Tibial nerve (tissue), 4 donors: ENCODE measurements around the gene FAXC.

ENCODE experiments used
- EP300 ChIP-seq, 2 donors: sonication (generic); formaldehyde crosslinking; IDR thresholded peaks; one replicate each; pipeline ENCODE4 v1.6.1; 2017; ENCODE audit warnings: antibody characterized with exemption in 2 of 2, mild to moderate bottlenecking in 1 of 2
- POLR2A ChIP-seq, 2 donors: fragments of 450-650 bp; IDR thresholded peaks; one replicate each; pipeline ENCODE4 v1.6.1; 2017; ENCODE audit warnings: antibody characterized with exemption in 2 of 2, mild to moderate bottlenecking in 2 of 2, moderate library complexity in 2 of 2
- TF ChIP-seq, protein P1 (sequence below), 5 experiments: fragments of 200-600 bp in 3 of 5; fragments of 450-650 bp in 2 of 5; sonication (generic) in 3 of 5; IDR thresholded peaks; one replicate each; pipeline ENCODE4 v1.5.1; 2016 to 2019; ENCODE audit warnings: antibody characterized with exemption in 5 of 5, mild to moderate bottlenecking in 3 of 5, moderate library complexity in 2 of 5

DNA sequence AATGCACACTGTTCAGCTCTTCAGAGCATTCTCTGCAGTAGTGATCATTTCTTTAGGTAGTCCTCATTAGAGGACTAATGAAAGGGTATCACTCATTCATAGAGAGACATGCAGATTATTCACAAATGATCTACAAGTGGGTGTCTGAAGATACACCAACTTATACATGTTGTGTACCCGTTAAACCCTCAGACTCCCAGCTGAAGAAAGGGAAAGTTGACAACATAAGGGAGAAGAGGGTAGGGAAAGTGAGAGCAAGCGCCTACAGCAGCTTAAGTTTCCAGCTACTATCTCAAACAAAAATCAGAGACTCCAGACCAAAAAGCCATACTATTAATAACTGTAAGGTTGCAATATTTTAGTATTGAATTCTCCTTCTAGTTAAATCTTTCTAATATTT lies 37.1 kb downstream of the FAXC start:
- TF ChIP-seq, protein P1, sequence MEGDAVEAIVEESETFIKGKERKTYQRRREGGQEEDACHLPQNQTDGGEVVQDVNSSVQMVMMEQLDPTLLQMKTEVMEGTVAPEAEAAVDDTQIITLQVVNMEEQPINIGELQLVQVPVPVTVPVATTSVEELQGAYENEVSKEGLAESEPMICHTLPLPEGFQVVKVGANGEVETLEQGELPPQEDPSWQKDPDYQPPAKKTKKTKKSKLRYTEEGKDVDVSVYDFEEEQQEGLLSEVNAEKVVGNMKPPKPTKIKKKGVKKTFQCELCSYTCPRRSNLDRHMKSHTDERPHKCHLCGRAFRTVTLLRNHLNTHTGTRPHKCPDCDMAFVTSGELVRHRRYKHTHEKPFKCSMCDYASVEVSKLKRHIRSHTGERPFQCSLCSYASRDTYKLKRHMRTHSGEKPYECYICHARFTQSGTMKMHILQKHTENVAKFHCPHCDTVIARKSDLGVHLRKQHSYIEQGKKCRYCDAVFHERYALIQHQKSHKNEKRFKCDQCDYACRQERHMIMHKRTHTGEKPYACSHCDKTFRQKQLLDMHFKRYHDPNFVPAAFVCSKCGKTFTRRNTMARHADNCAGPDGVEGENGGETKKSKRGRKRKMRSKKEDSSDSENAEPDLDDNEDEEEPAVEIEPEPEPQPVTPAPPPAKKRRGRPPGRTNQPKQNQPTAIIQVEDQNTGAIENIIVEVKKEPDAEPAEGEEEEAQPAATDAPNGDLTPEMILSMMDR (IDR thresholded peaks at IDR 0.05) = no peak
- TF ChIP-seq POLR2A (IDR thresholded peaks at IDR 0.05) (no peak), EP300 (IDR thresholded peaks at IDR 0.05) (no peak)
